ENCODE data around the gene EFEMP2.
"Not testable (repeated sequence)": the region's sequence is repeated elsewhere in the genome, so short reads cannot be mapped to it uniquely, and the experiment has no call there.

Gene EFEMP2

GRCh38 chr11:65834202-65834601 is 38.4 kb downstream of the EFEMP2 start:
- POLR2A ChIA-PET: interaction anchor here (1.4 to 1.7 kb wide), 3 partner anchors 24 to 122 kb away, joined by 3 to 4 read pairs (median 3); partner anchors contain the start of genes CFL1 and FIBP
- no peak for DNase-seq (ENCODE audit: extremely low spot score)
- TF ChIP-seq FOXM1 (IDR thresholded peaks at IDR 0.05; ENCODE audit: borderline replicate concordance) (no peak), TARDBP (IDR thresholded peaks at IDR 0.05) (peak; percentile 73), ZNF384 (IDR thresholded peaks at IDR 0.05) (no peak), NFRKB (IDR thresholded peaks at IDR 0.05) (no peak), FOXK2 (IDR thresholded peaks at IDR 0.05) (no peak)
- CTCF ChIA-PET: interaction anchor here (0.5 kb wide), 1 partner anchor 12 kb away, joined by 5 read pairs; no protein-coding TSS in a partner anchor

DNA sequence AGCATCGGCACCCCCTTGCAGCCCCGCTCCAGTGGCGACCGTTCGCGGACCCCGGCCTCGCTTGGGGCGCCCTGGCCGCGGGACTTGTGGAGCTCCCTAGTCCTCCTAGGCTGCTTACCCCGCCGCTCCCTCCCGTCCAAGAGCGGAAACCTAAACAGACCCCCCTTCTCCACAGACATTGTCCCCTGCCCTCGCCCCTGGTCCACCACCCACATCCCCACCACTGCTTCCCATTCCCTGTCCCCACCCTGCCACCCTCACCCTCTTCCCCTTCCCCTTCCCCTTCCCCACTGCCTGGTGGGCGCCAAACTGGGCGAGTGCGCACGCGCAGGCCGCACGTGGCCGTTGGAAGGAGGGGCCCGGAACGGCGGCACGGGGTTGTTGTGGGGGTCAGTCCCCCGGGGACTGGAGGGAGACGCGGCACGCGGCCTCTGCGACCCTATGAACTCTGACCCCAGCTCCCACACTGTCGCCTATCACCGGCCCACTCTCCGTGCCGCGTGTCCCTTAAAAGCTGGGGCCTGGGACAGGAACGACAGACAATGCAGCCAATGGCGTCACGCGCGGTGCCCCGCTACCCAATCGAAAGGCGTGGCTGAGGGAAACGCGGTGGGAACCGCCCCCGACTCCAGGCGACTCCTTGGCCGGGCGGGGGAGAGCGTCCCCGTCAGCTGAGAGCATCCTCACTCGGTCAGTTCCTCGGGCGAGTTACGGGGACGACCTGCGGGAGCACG is 39.1 kb downstream of the EFEMP2 start, which contains the start of gene SNX32:
SNX32 (plus strand) TSS at position 667 of the 734 bp plus-strand sequence. CDS start 103 bp downstream, outside the sequence.
- ChIA-PET POLR2A (interaction anchor here (1.4 to 1.7 kb wide), 3 partner anchors 25 to 121 kb away, joined by 3 to 4 read pairs (median 3); partner anchors contain the start of genes CFL1 and FIBP), CTCF (interaction anchor here (0.5 kb wide), 1 partner anchor 11 kb away, joined by 5 read pairs; no protein-coding TSS in a partner anchor)
- DNase-seq (ENCODE audit: extremely low spot score): peak; percentile 98
- TF ChIP-seq L3MBTL2 (conservative IDR thresholded peaks at IDR 0.05) (peak; percentile 81), ARNT (IDR thresholded peaks at IDR 0.05) (no peak), SP1 (IDR thresholded peaks at IDR 0.05) (peak; percentile 70; the same call in 1 of the 2 replicates)
- TF ChIP-seq, protein P1, sequence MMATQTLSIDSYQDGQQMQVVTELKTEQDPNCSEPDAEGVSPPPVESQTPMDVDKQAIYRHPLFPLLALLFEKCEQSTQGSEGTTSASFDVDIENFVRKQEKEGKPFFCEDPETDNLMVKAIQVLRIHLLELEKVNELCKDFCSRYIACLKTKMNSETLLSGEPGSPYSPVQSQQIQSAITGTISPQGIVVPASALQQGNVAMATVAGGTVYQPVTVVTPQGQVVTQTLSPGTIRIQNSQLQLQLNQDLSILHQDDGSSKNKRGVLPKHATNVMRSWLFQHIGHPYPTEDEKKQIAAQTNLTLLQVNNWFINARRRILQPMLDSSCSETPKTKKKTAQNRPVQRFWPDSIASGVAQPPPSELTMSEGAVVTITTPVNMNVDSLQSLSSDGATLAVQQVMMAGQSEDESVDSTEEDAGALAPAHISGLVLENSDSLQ (IDR thresholded peaks at IDR 0.05): peak; percentile 99

DNA sequence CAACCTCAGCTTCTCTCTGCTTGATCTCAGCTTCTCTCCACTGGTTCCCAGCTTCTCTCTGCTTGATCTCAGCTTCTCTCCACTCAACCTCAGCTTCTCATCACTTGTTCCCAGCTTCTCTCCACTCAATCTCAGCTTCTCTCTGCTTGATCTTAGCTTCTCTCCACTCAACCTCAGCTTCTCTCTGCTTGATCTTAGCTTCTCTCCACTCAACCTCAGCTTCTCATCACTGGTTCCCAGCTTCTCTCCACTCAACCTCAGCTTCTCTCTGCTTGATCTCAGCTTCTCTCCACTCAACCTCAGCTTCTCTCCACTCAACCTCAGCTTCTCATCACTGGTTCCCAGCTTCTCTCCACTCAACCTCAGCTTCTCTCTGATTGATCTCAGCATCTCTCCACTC is 40.4 kb downstream of the EFEMP2 start:
- CTCF ChIA-PET: interaction anchor here (1.0 kb wide), 1 partner anchor 121 kb away, joined by 3 read pairs; no protein-coding TSS in a partner anchor
- POLR2A ChIA-PET: interaction anchor here (1.0 to 1.7 kb wide), 3 partner anchors 26 to 121 kb away, joined by 3 to 4 read pairs (median 3); partner anchors contain the start of genes CCDC85B and CFL1
- DNase-seq (ENCODE audit: extremely low spot score): not testable (repeated sequence)

DNA sequence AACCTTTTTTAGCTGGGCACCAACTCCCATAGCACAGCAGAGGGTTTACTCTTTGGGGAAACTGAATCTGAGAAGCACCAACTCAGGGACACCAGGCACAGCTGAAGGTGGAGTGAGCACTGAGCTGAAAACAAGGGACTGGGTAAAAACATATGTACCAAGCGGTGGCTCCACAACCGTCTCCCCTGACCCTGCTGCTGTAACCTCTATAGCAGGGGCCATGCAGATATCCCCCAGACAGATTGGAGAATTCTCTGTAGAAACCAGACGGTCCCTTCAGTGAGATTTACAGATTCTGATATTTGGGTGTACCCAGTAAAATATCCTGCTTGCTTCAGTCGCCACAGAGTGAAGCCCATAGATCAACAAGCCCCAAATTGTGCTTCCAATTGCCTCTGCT is 43.1 kb downstream of the EFEMP2 start:
- ChIA-PET CTCF (interaction anchor here (0.7 to 1.4 kb wide), 4 partner anchors 22 to 249 kb away, joined by 3 to 12 read pairs (median 4); partner anchors contain the start of gene KAT5), POLR2A (no interaction called here)
- TF ChIP-seq CTBP1 (IDR thresholded peaks at IDR 0.05; ENCODE audit: borderline replicate concordance) (no peak), ELF4 (IDR thresholded peaks at IDR 0.05) (no peak), SP1 (IDR thresholded peaks at IDR 0.05) (no peak), ZNF384 (IDR thresholded peaks at IDR 0.05) (no peak), ARNT (IDR thresholded peaks at IDR 0.05) (no peak), LEF1 (IDR thresholded peaks at IDR 0.05; ENCODE audit: borderline replicate concordance) (no peak), SUZ12 (IDR thresholded peaks at IDR 0.05) (no peak), FOXA1 (IDR thresholded peaks at IDR 0.05) (no peak), FOXK2 (IDR thresholded peaks at IDR 0.05) (no peak), HDGF (IDR thresholded peaks at IDR 0.05; ENCODE audit: borderline replicate concordance) (no peak), NFRKB (IDR thresholded peaks at IDR 0.05) (no peak), L3MBTL2 (conservative IDR thresholded peaks at IDR 0.05) (no peak), TARDBP (IDR thresholded peaks at IDR 0.05) (no peak), BHLHE40 (IDR thresholded peaks at IDR 0.05; ENCODE audit: borderline replicate concordance) (no peak)
- TF ChIP-seq, protein P1 (IDR thresholded peaks at IDR 0.05): no peak
- DNase-seq (ENCODE audit: extremely low spot score): no peak

- no peak for DNase-seq (ENCODE audit: extremely low spot score)
- POLR2A ChIA-PET: interaction anchor here (0.9 to 1.3 kb wide), 6 partner anchors 31 to 164 kb away, joined by 3 to 8 read pairs (median 4); partner anchors contain the start of genes KAT5, MUS81 and RELA
- CTCF ChIA-PET: interaction anchor here (0.8 to 1.6 kb wide), 4 partner anchors 8 to 161 kb away, joined by 3 to 5 read pairs (median 3); no protein-coding TSS in a partner anchor
- TF ChIP-seq SUZ12 (IDR thresholded peaks at IDR 0.05) (no peak), TARDBP (IDR thresholded peaks at IDR 0.05) (no peak), NFRKB (IDR thresholded peaks at IDR 0.05) (no peak), HDGF (IDR thresholded peaks at IDR 0.05; ENCODE audit: borderline replicate concordance) (no peak), ELF4 (IDR thresholded peaks at IDR 0.05) (no peak), FOXM1 (IDR thresholded peaks at IDR 0.05; ENCODE audit: borderline replicate concordance) (no peak), FOXK2 (IDR thresholded peaks at IDR 0.05) (no peak), SP1 (IDR thresholded peaks at IDR 0.05) (no peak), ZNF384 (IDR thresholded peaks at IDR 0.05) (no peak)
- TF ChIP-seq, protein P1 (IDR thresholded peaks at IDR 0.05): no peak
Observed at GRCh38 chr11:65826984-65827735, 45.4 kb downstream of the EFEMP2 start.

All from HEK293T (cell line).